Transverse colon (tissue), 4 donors: ENCODE results near the gene CDK8.

Source experiments
- EP300 ChIP-seq: sonication (generic); formaldehyde crosslinking; IDR thresholded peaks from one replicate; pipeline ENCODE4 v1.6.1; 2017; ENCODE audit warnings: antibody characterized with exemption, low read depth
- POLR2A ChIP-seq: fragments of 450-650 bp; IDR thresholded peaks from one replicate; pipeline ENCODE4 v1.6.1; 2016; ENCODE audit warnings: antibody characterized with exemption, mild to moderate bottlenecking, moderate library complexity
- POLR2AphosphoS5 ChIP-seq, 3 donors: sonication (generic); formaldehyde crosslinking; IDR thresholded peaks; one replicate each; pipeline ENCODE4 v1.6.1; 2016; ENCODE audit warnings: antibody characterized with exemption in 3 of 3
- TF ChIP-seq, protein P1 (sequence below), 5 experiments: fragments of 200-600 bp in 3 of 5; fragments of 450-650 bp in 2 of 5; sonication (generic) in 3 of 5; IDR thresholded peaks; 1 replicate in 2 of 5; 2 replicates in 3 of 5; pipeline ENCODE4 v1.5.1; 2016 to 2017; ENCODE audit warnings: antibody characterized with exemption in 5 of 5, inconsistent platforms in 3 of 5, mild to moderate bottlenecking in 2 of 5, moderate library complexity in 1 of 5

GRCh38 chr13:26305676-26306075 is 51.7 kb downstream of the CDK8 start:
- TF ChIP-seq POLR2AphosphoS5 (IDR thresholded peaks at IDR 0.05) (no peak), EP300 (no peak), POLR2A (no peak)
- TF ChIP-seq, protein P1, sequence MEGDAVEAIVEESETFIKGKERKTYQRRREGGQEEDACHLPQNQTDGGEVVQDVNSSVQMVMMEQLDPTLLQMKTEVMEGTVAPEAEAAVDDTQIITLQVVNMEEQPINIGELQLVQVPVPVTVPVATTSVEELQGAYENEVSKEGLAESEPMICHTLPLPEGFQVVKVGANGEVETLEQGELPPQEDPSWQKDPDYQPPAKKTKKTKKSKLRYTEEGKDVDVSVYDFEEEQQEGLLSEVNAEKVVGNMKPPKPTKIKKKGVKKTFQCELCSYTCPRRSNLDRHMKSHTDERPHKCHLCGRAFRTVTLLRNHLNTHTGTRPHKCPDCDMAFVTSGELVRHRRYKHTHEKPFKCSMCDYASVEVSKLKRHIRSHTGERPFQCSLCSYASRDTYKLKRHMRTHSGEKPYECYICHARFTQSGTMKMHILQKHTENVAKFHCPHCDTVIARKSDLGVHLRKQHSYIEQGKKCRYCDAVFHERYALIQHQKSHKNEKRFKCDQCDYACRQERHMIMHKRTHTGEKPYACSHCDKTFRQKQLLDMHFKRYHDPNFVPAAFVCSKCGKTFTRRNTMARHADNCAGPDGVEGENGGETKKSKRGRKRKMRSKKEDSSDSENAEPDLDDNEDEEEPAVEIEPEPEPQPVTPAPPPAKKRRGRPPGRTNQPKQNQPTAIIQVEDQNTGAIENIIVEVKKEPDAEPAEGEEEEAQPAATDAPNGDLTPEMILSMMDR (IDR thresholded peaks at IDR 0.05), result no peak
